Activated CD8-positive, alpha-beta T cell treated with anti-CD3 and anti-CD28 coated beads for 36 hours (primary cell): ENCODE measurements around the gene SYDE2. TPM values are rescaled to one million over a fixed set of nuclear protein-coding genes. Genes with fewer than 3 reads are reported as not detected.

Experiments used
- ATAC-seq: fragments of 200-7000 bp; cut with Tn5 transposase; one replicate; pipeline ENCODE4 v1.10.0; 2021; ENCODE audit warnings: mild to moderate bottlenecking, moderate library complexity
- CTCF ChIA-PET: fragments of 350-600 bp; sonication (Branson Sonifier 250); formaldehyde crosslinking; loops from one replicate; lab custom pipeline; 2021; ENCODE audit warnings: antibody characterized with exemption; lab: Charles Lee
- POLR2A ChIA-PET: fragments of 350-600 bp; sonication (Branson Sonifier 250); formaldehyde crosslinking; loops from one replicate; lab custom pipeline; 2021; ENCODE audit warnings: antibody characterized with exemption; lab: Charles Lee
- DNase-seq: peaks from one replicate; pipeline ENCODE4 v3.0.0-alpha.2; 2020
- H3K27ac Mint-ChIP-seq: one replicate; pipeline ENCODE4 v1.8.0; 2021; ENCODE audit warnings: mild to moderate bottlenecking, mixed read lengths
- H3K27me3 Mint-ChIP-seq: one replicate; pipeline ENCODE4 v1.8.0; 2021; ENCODE audit warnings: mixed read lengths
- H3K36me3 Mint-ChIP-seq: one replicate; pipeline ENCODE4 v1.8.0; 2021; ENCODE audit warnings: low read depth, mixed read lengths
- H3K4me1 Mint-ChIP-seq: one replicate; pipeline ENCODE4 v1.8.0; 2021; ENCODE audit warnings: low read depth, mixed read lengths
- H3K4me3 Mint-ChIP-seq: one replicate; pipeline ENCODE4 v1.8.0; 2021; ENCODE audit warnings: mild to moderate bottlenecking, moderate library complexity, mixed read lengths
- H3K9me3 Mint-ChIP-seq: one replicate; pipeline ENCODE4 v1.8.0; 2021; ENCODE audit warnings: mixed read lengths
- intact Hi-C: fragments of 100-400 bp; cut with micrococcal nuclease; formaldehyde crosslinking; loops from one replicate; pipeline ENCODE4 v1.10.0; 2022
- total RNA-seq, 2 experiments: library from RNA; stranded (reverse); gene quantifications; one replicate each; pipeline ENCODE4 v1.2.3, GENCODE V29; 2021
- TF ChIP-seq, protein P1 (sequence below): fragments of 200-600 bp; IDR thresholded peaks from one replicate; pipeline ENCODE4 v1.8.0; 2022; ENCODE audit warnings: antibody characterized with exemption, mild to moderate bottlenecking

SYDE2 gene
- total RNA-seq, 2 experiments from 2014 or later: 4.8 to 5.2 TPM

DNA sequence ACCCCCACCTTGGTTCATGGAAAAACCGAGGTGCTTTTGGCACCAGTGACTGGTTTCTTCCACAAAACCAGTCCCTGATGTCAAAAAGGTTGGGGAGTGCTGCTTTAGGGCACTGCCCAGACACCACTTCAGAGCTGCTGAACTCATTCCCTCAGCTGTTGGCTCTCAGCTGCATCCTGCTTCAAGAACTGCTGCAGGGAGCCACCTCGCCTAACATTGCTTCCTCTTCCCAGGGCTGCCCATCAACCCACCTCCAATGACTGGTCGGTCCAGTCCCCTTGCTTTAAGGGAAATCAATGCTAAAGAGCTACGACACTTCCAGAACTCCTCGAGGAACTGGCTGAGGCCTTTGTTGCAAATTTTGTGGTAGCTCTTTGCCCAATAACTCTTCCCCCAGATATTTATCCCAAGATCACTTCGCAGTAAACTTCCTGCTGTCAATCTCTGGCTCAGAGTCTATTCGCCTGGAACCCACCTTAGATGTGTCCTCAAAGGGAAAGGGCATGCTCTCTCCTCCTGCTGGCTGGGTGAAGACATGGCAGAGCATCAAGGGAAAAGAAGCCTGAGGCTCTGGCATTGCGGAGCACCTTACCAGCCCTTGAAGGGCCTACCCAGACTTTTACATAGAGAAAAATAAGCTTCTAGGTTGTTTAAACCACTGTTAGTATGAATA, 29.6 kb upstream of the SYDE2 start:
- CTCF ChIA-PET: interaction anchor here (0.7 to 3.2 kb wide), 9 partner anchors 9 to 458 kb away, joined by 3 to 21 read pairs (median 7); no protein-coding TSS in a partner anchor
- TF ChIP-seq, protein P1, sequence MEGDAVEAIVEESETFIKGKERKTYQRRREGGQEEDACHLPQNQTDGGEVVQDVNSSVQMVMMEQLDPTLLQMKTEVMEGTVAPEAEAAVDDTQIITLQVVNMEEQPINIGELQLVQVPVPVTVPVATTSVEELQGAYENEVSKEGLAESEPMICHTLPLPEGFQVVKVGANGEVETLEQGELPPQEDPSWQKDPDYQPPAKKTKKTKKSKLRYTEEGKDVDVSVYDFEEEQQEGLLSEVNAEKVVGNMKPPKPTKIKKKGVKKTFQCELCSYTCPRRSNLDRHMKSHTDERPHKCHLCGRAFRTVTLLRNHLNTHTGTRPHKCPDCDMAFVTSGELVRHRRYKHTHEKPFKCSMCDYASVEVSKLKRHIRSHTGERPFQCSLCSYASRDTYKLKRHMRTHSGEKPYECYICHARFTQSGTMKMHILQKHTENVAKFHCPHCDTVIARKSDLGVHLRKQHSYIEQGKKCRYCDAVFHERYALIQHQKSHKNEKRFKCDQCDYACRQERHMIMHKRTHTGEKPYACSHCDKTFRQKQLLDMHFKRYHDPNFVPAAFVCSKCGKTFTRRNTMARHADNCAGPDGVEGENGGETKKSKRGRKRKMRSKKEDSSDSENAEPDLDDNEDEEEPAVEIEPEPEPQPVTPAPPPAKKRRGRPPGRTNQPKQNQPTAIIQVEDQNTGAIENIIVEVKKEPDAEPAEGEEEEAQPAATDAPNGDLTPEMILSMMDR: peak; percentile 18
- H3K27me3 Mint-ChIP-seq: no peaks in the 10 kb centered on the region
- no peaks in the 10 kb centered on the region for H3K4me1 Mint-ChIP-seq
- no peaks in the 10 kb centered on the region for H3K36me3 Mint-ChIP-seq
- no peaks in the 10 kb centered on the region for H3K9me3 Mint-ChIP-seq
- no peak overlapping the region for H3K4me3 Mint-ChIP-seq
- POLR2A ChIA-PET: interaction anchor here (1.2 kb wide), 1 partner anchor 261 kb away, joined by 4 read pairs; no protein-coding TSS in a partner anchor
- intact Hi-C loops: no loop called here
- DNase-seq (peak; percentile 14), ATAC-seq (peak; percentile 49)
- H3K27ac Mint-ChIP-seq: no peak overlapping the region

DNA sequence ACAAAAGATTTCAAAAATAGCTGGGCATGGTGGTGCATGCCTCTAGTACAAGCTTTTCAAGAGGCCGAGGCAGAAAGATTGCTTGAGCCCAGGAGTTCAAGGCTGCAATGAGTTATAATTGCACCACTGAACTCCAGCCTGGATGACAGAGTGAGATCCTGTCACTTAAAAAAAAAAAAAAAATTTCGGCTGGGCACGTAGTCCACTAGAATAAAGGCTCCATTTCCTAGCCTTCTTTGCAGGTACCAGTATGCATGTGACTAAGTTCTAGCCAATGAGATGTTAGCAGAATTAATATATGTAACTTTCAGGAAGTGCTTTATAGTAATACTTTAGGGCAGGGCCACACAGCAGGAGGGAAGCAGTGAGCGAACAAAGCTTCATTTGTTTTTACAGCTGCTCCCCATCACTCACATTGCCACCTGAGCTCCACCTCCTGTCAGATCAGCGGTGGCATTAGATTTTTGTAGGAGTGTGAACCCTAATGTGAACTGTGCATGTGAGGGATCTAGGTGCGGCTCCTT, 28.8 kb upstream of the SYDE2 start:
- Mint-ChIP-seq H3K4me1 (no peaks in the 10 kb centered on the region), H3K4me3 (no peak overlapping the region), H3K27ac (no peak overlapping the region), H3K27me3 (no peaks in the 10 kb centered on the region), H3K9me3 (no peaks in the 10 kb centered on the region), H3K36me3 (no peaks in the 10 kb centered on the region)
- ChIA-PET POLR2A (no interaction called here), CTCF (interaction anchor here (0.7 to 3.2 kb wide), 7 partner anchors 10 to 457 kb away, joined by 3 to 21 read pairs (median 6); no protein-coding TSS in a partner anchor)
- no peak for DNase-seq
- TF ChIP-seq, protein P1: no peak
- ATAC-seq: no peak
- intact Hi-C loops: no loop called here

DNA sequence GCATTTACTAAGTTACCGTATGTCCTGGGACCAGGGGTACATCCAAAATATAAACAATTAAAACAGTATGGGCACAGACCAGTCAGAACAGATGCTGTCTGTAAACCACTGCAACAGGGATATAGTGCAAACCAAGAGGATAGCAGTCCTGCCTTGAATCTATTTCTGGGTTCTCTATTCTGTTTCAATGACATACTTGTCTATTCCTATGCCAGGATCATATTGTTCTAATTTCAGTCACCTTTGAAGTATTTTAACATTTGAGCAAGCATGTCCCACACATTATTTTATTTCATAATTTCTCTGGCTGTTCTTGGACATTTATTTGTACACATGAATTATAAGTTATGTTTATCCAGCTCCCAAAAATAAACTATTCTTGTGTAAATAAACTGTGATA, 28.2 kb upstream of the SYDE2 start:
- H3K27me3 Mint-ChIP-seq: no peaks in the 10 kb centered on the region
- H3K4me3 Mint-ChIP-seq: no peak overlapping the region
- no peaks in the 10 kb centered on the region for H3K9me3 Mint-ChIP-seq
- intact Hi-C loops: no loop called here
- ChIA-PET CTCF (interaction anchor here (1.3 to 3.2 kb wide), 4 partner anchors 11 to 284 kb away, joined by 3 to 21 read pairs (median 6); no protein-coding TSS in a partner anchor), POLR2A (no interaction called here)
- TF ChIP-seq, protein P1: no peak
- DNase-seq (no peak), ATAC-seq (no peak)
- H3K27ac Mint-ChIP-seq: no peak overlapping the region
- H3K4me1 Mint-ChIP-seq: no peaks in the 10 kb centered on the region
- H3K36me3 Mint-ChIP-seq: no peaks in the 10 kb centered on the region

DNA sequence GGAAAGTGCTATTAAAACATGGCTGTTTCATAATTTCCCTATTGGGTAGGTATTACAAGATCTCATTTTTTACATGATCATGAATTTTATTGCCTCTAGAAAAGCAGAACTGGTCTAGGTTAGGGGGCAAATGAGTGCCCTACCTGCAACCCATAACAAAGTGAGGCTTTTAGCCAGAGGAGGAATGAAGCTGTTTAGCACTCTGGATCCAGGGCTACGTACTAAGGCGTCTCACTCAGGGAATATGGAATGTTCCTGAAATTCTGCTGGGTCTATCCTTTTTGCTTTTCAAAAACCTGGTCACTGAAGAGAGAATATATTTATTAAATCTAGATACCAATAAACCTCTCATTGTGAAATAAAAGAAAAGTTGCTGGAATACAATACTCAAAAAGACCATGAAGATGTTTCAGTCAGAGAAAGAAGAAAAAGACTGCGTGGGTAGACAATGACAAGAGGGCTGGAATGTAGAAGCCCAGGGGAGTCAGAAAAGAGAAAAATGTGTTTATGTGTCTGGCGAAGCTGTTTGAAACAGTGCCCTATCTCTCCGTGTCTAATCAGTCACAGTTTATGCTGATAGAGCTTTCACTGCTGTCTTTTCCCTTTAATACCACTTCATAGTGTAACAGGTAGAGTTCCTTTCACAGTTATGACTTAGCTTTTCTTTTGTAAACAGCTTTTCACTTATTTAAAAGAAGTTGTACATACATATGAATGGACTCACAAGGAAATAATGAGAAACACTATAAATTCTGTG, 25.0 kb upstream of the SYDE2 start:
- no peaks in the 10 kb centered on the region for H3K36me3 Mint-ChIP-seq
- no peaks in the 10 kb centered on the region for H3K9me3 Mint-ChIP-seq
- ChIA-PET CTCF (interaction anchor here (2.0 kb wide), 2 partner anchors 29 to 34 kb away, joined by 8 read pairs; partner anchors contain the start of gene C1orf52), POLR2A (no interaction called here)
- DNase-seq (no peak), ATAC-seq (no peak)
- intact Hi-C loops: no loop called here
- TF ChIP-seq, protein P1: no peak
- no peak overlapping the region for H3K4me3 Mint-ChIP-seq
- H3K4me1 Mint-ChIP-seq: no peaks in the 10 kb centered on the region
- H3K27me3 Mint-ChIP-seq: no peaks in the 10 kb centered on the region
- H3K27ac Mint-ChIP-seq: no peak overlapping the region
